H1 (cell line): ENCODE measurements around the gene SLC41A2. TPM values are rescaled to one million over a fixed set of nuclear protein-coding genes. Genes with fewer than 3 reads are reported as not detected.

ENCODE experiments used
- CTCF ChIA-PET: fragments of 300-600 bp; sonication (Branson Sonifier 250); formaldehyde crosslinking; loops from one replicate; lab custom pipeline; 2021; ENCODE audit not compliant: partially characterized antibody; lab: Charles Lee
- POLR2A ChIA-PET: fragments of 300-600 bp; sonication (Branson Sonifier 250); formaldehyde crosslinking; loops from one replicate; lab custom pipeline; 2021; ENCODE audit warnings: inconsistent platforms; ENCODE audit not compliant: partially characterized antibody; lab: Charles Lee
- DNase-seq, 2 experiments: peaks; one replicate each; pipeline versions ENCODE4 v3.0.0 to v3.0.0-alpha.2; 2010 to 2022; ENCODE audit warnings: low spot score in 2 of 2, low read depth in 1 of 2, mixed read lengths in 1 of 2
- FAIRE-seq: peaks from 2 replicates; lab custom pipeline; 2011; peaks lifted over from hg19 to GRCh38; lab: Jason Lieb, UNC
- H2AFZ ChIP-seq: 2 replicates; pipeline ENCODE4 v1.8.1; 2012; ENCODE audit warnings: low read length, inconsistent platforms
- H2AK5ac ChIP-seq: 2 replicates; pipeline ENCODE4 v1.6.1; 2013; ENCODE audit warnings: low read depth, low read length
- H2BK120ac ChIP-seq: replicated peaks from 2 replicates; pipeline ENCODE3; 2013; ENCODE audit warnings: low read depth, low read length, inconsistent platforms
- H2BK12ac ChIP-seq: 2 replicates; pipeline ENCODE4 v1.6.1; 2013; ENCODE audit warnings: low read depth, low read length
- H2BK15ac ChIP-seq: 2 replicates; pipeline ENCODE4 v1.6.1; 2013; ENCODE audit warnings: low read length
- H2BK20ac ChIP-seq: 2 replicates; pipeline ENCODE4 v1.6.1; 2013; ENCODE audit warnings: low read length
- H2BK5ac ChIP-seq: 2 replicates; pipeline ENCODE4 v1.6.1; 2013; ENCODE audit warnings: low read depth, low read length
- H3K14ac ChIP-seq: 2 replicates; pipeline ENCODE4 v1.6.1; 2013; ENCODE audit warnings: inconsistent platforms; ENCODE audit not compliant: insufficient read length
- H3K18ac ChIP-seq: 2 replicates; pipeline ENCODE4 v1.6.1; 2013; ENCODE audit warnings: low read length; ENCODE audit errors: extremely low read depth
- H3K23ac ChIP-seq: 2 replicates; pipeline ENCODE4 v1.6.1; 2013; ENCODE audit warnings: inconsistent platforms; ENCODE audit not compliant: insufficient read length
- H3K23me2 ChIP-seq: 2 replicates; pipeline ENCODE4 v1.6.1; 2013; ENCODE audit warnings: low read depth, low read length
- H3K27ac ChIP-seq: 2 replicates; pipeline ENCODE4 v1.6.1; 2011; ENCODE audit warnings: low read depth, low read length, inconsistent platforms
- H3K27me3 ChIP-seq, 4 experiments: replicated peaks in 1 of 4; 1 replicate in 1 of 4; 2 replicates in 3 of 4; pipeline versions ENCODE4 v1.6.1 to v1.8.1; 2011 to 2013; ENCODE audit warnings: low read length in 3 of 4, mild to moderate bottlenecking in 3 of 4, inconsistent platforms in 2 of 4, mixed read lengths in 2 of 4, moderate library complexity in 1 of 4; ENCODE audit not compliant: control insufficient read depth in 3 of 4, insufficient read depth in 3 of 4; ENCODE audit errors: extremely low read depth in 1 of 4
- H3K36me3 ChIP-seq, 4 experiments: 2 replicates each; pipeline versions ENCODE4 v1.6.1 to v1.8.1; 2011 to 2013; ENCODE audit warnings: mild to moderate bottlenecking in 4 of 4, low read length in 3 of 4, moderate library complexity in 2 of 4, control low read depth in 1 of 4, inconsistent platforms in 1 of 4; ENCODE audit not compliant: insufficient read depth in 4 of 4, control insufficient read depth in 2 of 4
- H3K4ac ChIP-seq: replicated peaks from 2 replicates; pipeline ENCODE3; 2013; ENCODE audit warnings: low read length, low read depth, mixed read lengths, inconsistent platforms; ENCODE audit not compliant: insufficient read length
- H3K4me1 ChIP-seq, 4 experiments: replicated peaks in 1 of 4; 1 replicate in 1 of 4; 2 replicates in 3 of 4; pipeline versions ENCODE4 v1.6.1 to v1.8.1; 2011 to 2013; ENCODE audit warnings: low read length in 3 of 4, inconsistent platforms in 2 of 4, mixed read lengths in 1 of 4; ENCODE audit not compliant: insufficient read depth in 4 of 4, control insufficient read depth in 3 of 4
- H3K4me2 ChIP-seq, 2 experiments: 2 replicates each; pipeline versions ENCODE4 v1.6.1 to v1.8.1; 2011 to 2013; ENCODE audit warnings: low read depth in 2 of 2, low read length in 2 of 2, control low read depth in 1 of 2, inconsistent platforms in 1 of 2, mild to moderate bottlenecking in 1 of 2; ENCODE audit not compliant: insufficient read depth in 1 of 2
- H3K4me3 ChIP-seq, 4 experiments: fragments of 200-600, 300-600 bp in 1 of 4; sonication (generic), shearing (Covaris generic), sonication (Bioruptor Twin) in 1 of 4; 2 replicates each; pipeline versions ENCODE4 v1.5.1 to v1.8.1; 2011 to 2016; ENCODE audit warnings: low read length in 4 of 4, low read depth in 3 of 4, control low read depth in 2 of 4, inconsistent platforms in 2 of 4, mild to moderate bottlenecking in 2 of 4, mixed read lengths in 1 of 4, moderate library complexity in 1 of 4; ENCODE audit not compliant: insufficient read depth in 2 of 4; ENCODE audit errors: extremely low read depth in 1 of 4
- H3K56ac ChIP-seq: replicated peaks from 2 replicates; pipeline ENCODE3; 2013; ENCODE audit warnings: low read depth, mild to moderate bottlenecking, mixed read lengths, low read length, inconsistent platforms; ENCODE audit not compliant: insufficient read length
- H3K79me1 ChIP-seq: 2 replicates; pipeline ENCODE4 v1.6.1; 2013; ENCODE audit warnings: low read depth, low read length, control low read depth
- H3K79me2 ChIP-seq, 2 experiments: 2 replicates each; pipeline versions ENCODE4 v1.6.1 to v1.8.1; 2012 to 2013; ENCODE audit warnings: low read length in 2 of 2, mild to moderate bottlenecking in 2 of 2, inconsistent platforms in 1 of 2; ENCODE audit not compliant: insufficient read depth in 2 of 2, control insufficient read depth in 1 of 2
- H3K9ac ChIP-seq, 4 experiments: replicated peaks in 1 of 4; 1 replicate in 1 of 4; 2 replicates in 3 of 4; pipeline versions ENCODE4 v1.6.1 to v1.8.1; 2011 to 2013; ENCODE audit warnings: low read depth in 3 of 4, low read length in 3 of 4, control low read depth in 2 of 4, mild to moderate bottlenecking in 2 of 4, moderate library complexity in 2 of 4, inconsistent platforms in 1 of 4; ENCODE audit errors: extremely low read depth in 1 of 4
- H3K9me3 ChIP-seq, 2 experiments: 2 replicates each; pipeline versions ENCODE4 v1.6.1 to v1.8.1; 2012 to 2013; ENCODE audit warnings: mild to moderate bottlenecking in 2 of 2, moderate library complexity in 2 of 2, control low read depth in 1 of 2, inconsistent platforms in 1 of 2, low read depth in 1 of 2, low read length in 1 of 2, mixed read lengths in 1 of 2; ENCODE audit not compliant: insufficient read depth in 2 of 2
- H4K20me1 ChIP-seq, 2 experiments: replicated peaks in 1 of 2; 2 replicates each; pipeline versions ENCODE3 to v1.8.1; 2011 to 2013; ENCODE audit warnings: inconsistent platforms in 2 of 2, low read length in 2 of 2, mild to moderate bottlenecking in 1 of 2; ENCODE audit not compliant: insufficient read depth in 2 of 2, control insufficient read depth in 1 of 2
- H4K5ac ChIP-seq: 2 replicates; pipeline ENCODE4 v1.6.1; 2013; ENCODE audit warnings: low read length, low read depth, mixed read lengths, inconsistent platforms; ENCODE audit not compliant: insufficient read length
- H4K8ac ChIP-seq: 2 replicates; pipeline ENCODE4 v1.8.0; 2013; ENCODE audit warnings: mild to moderate bottlenecking, moderate library complexity, low read length, inconsistent platforms; ENCODE audit not compliant: insufficient read depth; ENCODE audit errors: extremely low read depth
- H4K91ac ChIP-seq: replicated peaks from 2 replicates; pipeline ENCODE3; 2013; ENCODE audit warnings: low read length, mixed read lengths, inconsistent platforms; ENCODE audit not compliant: insufficient read length
- BACH1 ChIP-seq: IDR thresholded peaks from 2 replicates; pipeline ENCODE4 v1.6.1; 2012; ENCODE audit warnings: low read length, improper control_type of control experiment
- E2F6 ChIP-seq: IDR thresholded peaks from 2 replicates; pipeline ENCODE4 v1.6.1; 2012; ENCODE audit warnings: inconsistent platforms
- NRF1 ChIP-seq: IDR thresholded peaks from 2 replicates; pipeline ENCODE4 v1.6.1; 2011; ENCODE audit warnings: mild to moderate bottlenecking, low read depth, low read length, improper control_type of control experiment
- RAD21 ChIP-seq, 2 experiments: IDR thresholded peaks in 1 of 2; conservative IDR thresholded peaks in 1 of 2; 2 replicates each; pipeline ENCODE4 v1.6.1; 2011; ENCODE audit warnings: low read depth in 2 of 2, low read length in 2 of 2, improper control_type of control experiment in 1 of 2, inconsistent platforms in 1 of 2, mild to moderate bottlenecking in 1 of 2, moderate library complexity in 1 of 2
- RXRA ChIP-seq: IDR thresholded peaks from 2 replicates; pipeline ENCODE4 v1.6.1; 2011; ENCODE audit warnings: low read depth, mild to moderate bottlenecking, low read length, moderate library complexity; ENCODE audit not compliant: insufficient read depth
- SP1 ChIP-seq: IDR thresholded peaks from 2 replicates; pipeline ENCODE4 v1.6.1; 2011; ENCODE audit warnings: low read depth, low read length
- ZNF274 ChIP-seq: IDR thresholded peaks from 2 replicates; pipeline ENCODE4 v1.7.0; 2012; ENCODE audit warnings: low read length, borderline replicate concordance; ENCODE audit errors: extremely low read depth
- WGBS, 2 experiments: shearing (Covaris generic) in 1 of 2; methylation state at CpG; one replicate each; pipeline versions ENCODE4 v1.1.6 to v1.1.7; 2013 to 2015; ENCODE audit warnings: low lambda C conversion rate in 2 of 2, mixed read lengths in 2 of 2, inconsistent platforms in 1 of 2, low coverage in 1 of 2, missing lambda C conversion rate in 1 of 2; ENCODE audit not compliant: insufficient replicate concordance in 2 of 2, insufficient coverage in 1 of 2, insufficient read length in 1 of 2; ENCODE audit errors: extremely low coverage in 1 of 2, missing lambda C conversion rate in 1 of 2; 5-methylcytosine and 5-hydroxymethylcytosine counted together
- polyA plus RNA-seq, 7 experiments: library from polyadenylated mRNA; depleted of rRNA in 3 of 7; stranded (reverse) in 5 of 7; unstranded in 2 of 7; fragments of >200 nt in 5 of 7; fragments of 200-250 nt in 2 of 7; gene quantifications; 1 replicate in 5 of 7; 2 replicates in 1 of 7; 4 replicates in 1 of 7; pipeline versions ENCODE4 v1.2.1 to v1.2.3, GENCODE V29; 2011 to 2013; ENCODE audit warnings: missing spikeins in 2 of 7, mixed read lengths in 2 of 7
- total RNA-seq: library from RNA; stranded (reverse); fragmentation: NEBNext Ultra II Directional; extraction: Animal tissue kit (Norgen Biotek cat#: 25700); gene quantifications from 2 replicates; pipeline ENCODE4 v1.2.1, GENCODE V29; 2021

Gene SLC41A2
- total and polyA plus RNA-seq, 2 of the 8 experiments (the other 6 are each of a cell fraction or from before 2014, with no cell fraction given): 0.79 to 3.0 TPM

- Histone ChIP-seq H4K91ac (no peak overlapping the region), H4K5ac (no peak overlapping the region), H3K14ac (no peak overlapping the region), H3K23ac (no peak overlapping the region), H3K23me2 (no peaks in the 10 kb centered on the region), H4K8ac (no peak overlapping the region), H3K4me2 (no peak overlapping the region), H3K4me3 (no peak overlapping the region), H3K4me1 (no peaks in the 10 kb centered on the region), H3K79me1 (no peaks in the 10 kb centered on the region), H3K9ac (no peak overlapping the region), H3K79me2 (no peaks in the 10 kb centered on the region), H3K9me3 (no peaks in the 10 kb centered on the region), H2AFZ (no peak overlapping the region), H3K27me3 (no peaks in the 10 kb centered on the region), H2BK20ac (no peak overlapping the region), H2AK5ac (no peak overlapping the region), H2BK5ac (no peak overlapping the region), H4K20me1 (no peaks in the 10 kb centered on the region), H3K56ac (no peak overlapping the region), H3K27ac (no peak overlapping the region), H2BK12ac (no peak overlapping the region), H2BK120ac (no peak overlapping the region), H2BK15ac (no peak overlapping the region), H3K36me3 (no peaks in the 10 kb centered on the region), H3K4ac (no peak overlapping the region), H3K18ac (no peak overlapping the region)
- FAIRE-seq (no peak), DNase-seq (no peak)
- POLR2A ChIA-PET: interaction anchor here (1.4 kb wide), 1 partner anchor 56 kb away, joined by 3 read pairs; no protein-coding TSS in a partner anchor
- CTCF ChIA-PET: interaction anchor here (0.9 to 1.6 kb wide), 4 partner anchors 10 to 249 kb away, joined by 3 read pairs; no protein-coding TSS in a partner anchor
- TF ChIP-seq RAD21 (IDR thresholded peaks at IDR 0.05 in 1 of 2, conservative IDR thresholded peaks at IDR 0.05 in 1 of 2; ENCODE audit: low read depth in 2 of 2, low read length in 2 of 2) (no peak), NRF1 (no peak), E2F6 (no peak), RXRA (no peak), ZNF274 (no peak), SP1 (no peak), BACH1 (no peak)
- 91% methylated on average over 4 of the region's 4 CpGs; no CpG with 5 or more reads in 1 of the 2 experiments for WGBS, 2 experiments
These were observed 27.4 kb downstream of the SLC41A2 start for GRCh38 chr12:104930388-104931326.
